ENCODE results near the gene STARD6. TPM values are rescaled to one million over a fixed set of nuclear protein-coding genes. Genes with fewer than 3 reads are reported as not detected.

Gene STARD6
- total and polyA plus RNA-seq, 4 experiments from 2014 or later, result 0.46 TPM; not detected in 3

GRCh38 chr18:54284981-54285785 is 72.5 kb downstream of the STARD6 start:
- ChIA-PET POLR2A (ENCODE audit: partially characterized antibody) (interaction anchor here (1.1 kb wide), 1 partner anchor 16 kb away, joined by 5 read pairs; the partner anchor contains the start of gene POLI), CTCF (ENCODE audit: partially characterized antibody) (interaction anchor here (1.0 kb wide), 2 partner anchors 62 to 72 kb away, joined by 3 read pairs; partner anchors contain the start of genes C18orf54 and STARD6)
- Mint-ChIP-seq H3K4me3 (peak overlapping the region in 7 of 8 donors; percentile 7 to 56 (median 41)), H3K27ac (peak overlapping the region; percentile 55 to 81 (median 78)), H3K27me3 (no peaks in the 10 kb centered on the region), H3K4me1 (peaks cover 12 to 18% (median 16%) of the 10 kb centered on the region in 4 donors), H3K36me3 (peaks cover 45 to 70% of the 10 kb centered on the region in 2 donors), H3K9me3 (no peaks in the 10 kb centered on the region)
- Histone ChIP-seq H3K4me3 (ENCODE audit: low read length in 2 of 2) (no peak overlapping the region), H3K4me1 (ENCODE audit: insufficient read depth, low read length) (peaks cover 15% of the 10 kb centered on the region), H3K36me3 (ENCODE audit: insufficient read depth, low read length) (peaks cover 17% of the 10 kb centered on the region), H3K27me3 (ENCODE audit: insufficient read depth, low read length) (no peaks in the 10 kb centered on the region), H3K9me3 (ENCODE audit: control insufficient read depth in 1 of 2, low read length in 2 of 2) (no peaks in the 10 kb centered on the region), H3K27ac (ENCODE audit: low read depth, low read length) (peak overlapping the region; percentile 9)
- intact Hi-C loops (cut with micrococcal nuclease), result no loop called here
- DNase-seq, result peak; percentile 9 to 58 (median 22)

GRCh38 chr18:54284535-54284934 is 73.1 kb downstream of the STARD6 start:
- H3K4me3 Mint-ChIP-seq, result peak overlapping the region in 2 of 8 donors; percentile 7 to 35
- no peaks in the 10 kb centered on the region for H3K27me3 Mint-ChIP-seq
- peaks cover 21% of the 10 kb centered on the region for H3K36me3 ChIP-seq (ENCODE audit: insufficient read depth, low read length)
- peaks cover 12 to 20% (median 18%) of the 10 kb centered on the region in 4 donors for H3K4me1 Mint-ChIP-seq
- no peak overlapping the region for H3K27ac ChIP-seq (ENCODE audit: low read depth, low read length)
- ChIA-PET POLR2A (ENCODE audit: partially characterized antibody) (interaction anchor here (1.1 kb wide), 1 partner anchor 15 kb away, joined by 5 read pairs; the partner anchor contains the start of gene POLI), CTCF (ENCODE audit: partially characterized antibody) (interaction anchor here (1.0 kb wide), 2 partner anchors 61 to 73 kb away, joined by 3 read pairs; partner anchors contain the start of genes C18orf54 and STARD6)
- no peaks in the 10 kb centered on the region for H3K9me3 Mint-ChIP-seq
- H3K27ac Mint-ChIP-seq, result peak overlapping the region; percentile 38 to 81 (median 65)
- intact Hi-C loops (cut with micrococcal nuclease), result no loop called here
- H3K9me3 ChIP-seq (ENCODE audit: control insufficient read depth in 1 of 2, low read length in 2 of 2), result no peaks in the 10 kb centered on the region
- DNase-seq, result no peak
- no peaks in the 10 kb centered on the region for H3K27me3 ChIP-seq (ENCODE audit: insufficient read depth, low read length)
- H3K4me3 ChIP-seq (ENCODE audit: low read length in 2 of 2), result no peak overlapping the region
- H3K4me1 ChIP-seq (ENCODE audit: insufficient read depth, low read length), result peaks cover 15% of the 10 kb centered on the region
- peaks cover 43 to 70% of the 10 kb centered on the region in 2 donors for H3K36me3 Mint-ChIP-seq

GRCh38 chr18:54280220-54280569 is 77.5 kb downstream of the STARD6 start:
- peaks cover 18% of the 10 kb centered on the region for H3K36me3 ChIP-seq (ENCODE audit: insufficient read depth, low read length)
- intact Hi-C loops (cut with micrococcal nuclease), result no loop called here
- ChIA-PET CTCF (ENCODE audit: partially characterized antibody) (interaction anchor here (2.0 kb wide), 1 partner anchor 10 kb away, joined by 8 read pairs; the partner anchor contains the start of gene POLI), POLR2A (ENCODE audit: partially characterized antibody) (no interaction called here)
- Mint-ChIP-seq H3K27ac (peak overlapping the region in 3 of 7 donors; percentile 26 to 77 (median 55)), H3K4me1 (peaks cover 11 to 22% (median 19%) of the 10 kb centered on the region in 4 donors), H3K36me3 (peaks cover 34 to 62% of the 10 kb centered on the region in 2 donors), H3K4me3 (no peak overlapping the region), H3K9me3 (no peaks in the 10 kb centered on the region), H3K27me3 (no peaks in the 10 kb centered on the region)
- H3K9me3 ChIP-seq (ENCODE audit: control insufficient read depth in 1 of 2, low read length in 2 of 2), result no peaks in the 10 kb centered on the region
- H3K4me1 ChIP-seq (ENCODE audit: insufficient read depth, low read length), result peaks cover 9% of the 10 kb centered on the region
- H3K27ac ChIP-seq (ENCODE audit: low read depth, low read length), result no peak overlapping the region
- no peak overlapping the region for H3K4me3 ChIP-seq (ENCODE audit: low read length in 2 of 2)
- DNase-seq, result no peak
- H3K27me3 ChIP-seq (ENCODE audit: insufficient read depth, low read length), result no peaks in the 10 kb centered on the region

GRCh38 chr18:54279477-54280219 is 78.0 kb downstream of the STARD6 start:
- no peak for DNase-seq
- intact Hi-C loops (cut with micrococcal nuclease), result no loop called here
- H3K9me3 ChIP-seq (ENCODE audit: control insufficient read depth in 1 of 2, low read length in 2 of 2), result no peaks in the 10 kb centered on the region
- Mint-ChIP-seq H3K36me3 (peaks cover 35 to 62% of the 10 kb centered on the region in 2 donors), H3K4me3 (no peak overlapping the region), H3K9me3 (no peaks in the 10 kb centered on the region), H3K27me3 (no peaks in the 10 kb centered on the region), H3K27ac (peak overlapping the region in 2 of 7 donors; percentile 55 to 77), H3K4me1 (peaks cover 6 to 22% (median 13%) of the 10 kb centered on the region in 4 donors)
- peaks cover 4% of the 10 kb centered on the region for H3K4me1 ChIP-seq (ENCODE audit: insufficient read depth, low read length)
- H3K27ac ChIP-seq (ENCODE audit: low read depth, low read length), result no peak overlapping the region
- H3K36me3 ChIP-seq (ENCODE audit: insufficient read depth, low read length), result peaks cover 18% of the 10 kb centered on the region
- POLR2A ChIA-PET (ENCODE audit: partially characterized antibody), result no interaction called here
- CTCF ChIA-PET (ENCODE audit: partially characterized antibody), result interaction anchor here (1.3 to 2.0 kb wide), 2 partner anchors 10 to 56 kb away, joined by 3 to 8 read pairs; partner anchors contain the start of gene POLI
- no peaks in the 10 kb centered on the region for H3K27me3 ChIP-seq (ENCODE audit: insufficient read depth, low read length)
- H3K4me3 ChIP-seq (ENCODE audit: low read length in 2 of 2), result no peak overlapping the region

- intact Hi-C loops (cut with micrococcal nuclease), result no loop called here
- Mint-ChIP-seq H3K27me3 (no peaks in the 10 kb centered on the region), H3K4me3 (no peak overlapping the region), H3K36me3 (peaks cover 27 to 53% of the 10 kb centered on the region in 2 donors), H3K9me3 (no peaks in the 10 kb centered on the region), H3K4me1 (peaks cover 0 to 14% (median 7%) of the 10 kb centered on the region in 4 donors), H3K27ac (peak overlapping the region in 1 of 7 donors; percentile 19)
- Histone ChIP-seq H3K27ac (ENCODE audit: low read depth, low read length) (no peak overlapping the region), H3K4me1 (ENCODE audit: insufficient read depth, low read length) (no peaks in the 10 kb centered on the region), H3K9me3 (ENCODE audit: control insufficient read depth in 1 of 2, low read length in 2 of 2) (no peaks in the 10 kb centered on the region), H3K27me3 (ENCODE audit: insufficient read depth, low read length) (no peaks in the 10 kb centered on the region), H3K36me3 (ENCODE audit: insufficient read depth, low read length) (peaks cover 18% of the 10 kb centered on the region), H3K4me3 (ENCODE audit: low read length in 2 of 2) (no peak overlapping the region)
- POLR2A ChIA-PET (ENCODE audit: partially characterized antibody), result interaction anchor here (0.7 to 1.9 kb wide), 2 partner anchors 8 to 10 kb away, joined by 3 to 4 read pairs; partner anchors contain the start of gene POLI
- no peak for DNase-seq
- CTCF ChIA-PET (ENCODE audit: partially characterized antibody), result interaction anchor here (1.3 kb wide), 1 partner anchor 55 kb away, joined by 3 read pairs; no protein-coding TSS in a partner anchor
Observed at GRCh38 chr18:54278615-54279014, 79.0 kb downstream of the STARD6 start.

- no peak for DNase-seq
- H3K27ac Mint-ChIP-seq, result peak overlapping the region in 1 of 7 donors; percentile 13
- peaks cover 0 to 14% (median 7%) of the 10 kb centered on the region in 4 donors for H3K4me1 Mint-ChIP-seq
- ChIA-PET CTCF (ENCODE audit: partially characterized antibody) (no interaction called here), POLR2A (ENCODE audit: partially characterized antibody) (interaction anchor here (1.9 kb wide), 1 partner anchor 9 kb away, joined by 4 read pairs; the partner anchor contains the start of gene POLI)
- peaks cover 27 to 51% of the 10 kb centered on the region in 2 donors for H3K36me3 Mint-ChIP-seq
- intact Hi-C loops (cut with micrococcal nuclease), result no loop called here
- Histone ChIP-seq H3K9me3 (ENCODE audit: control insufficient read depth in 1 of 2, low read length in 2 of 2) (no peaks in the 10 kb centered on the region), H3K27me3 (ENCODE audit: insufficient read depth, low read length) (no peaks in the 10 kb centered on the region), H3K4me3 (ENCODE audit: low read length in 2 of 2) (no peak overlapping the region), H3K4me1 (ENCODE audit: insufficient read depth, low read length) (no peaks in the 10 kb centered on the region), H3K27ac (ENCODE audit: low read depth, low read length) (no peak overlapping the region), H3K36me3 (ENCODE audit: insufficient read depth, low read length) (peaks cover 13% of the 10 kb centered on the region)
- no peak overlapping the region for H3K4me3 Mint-ChIP-seq
- H3K9me3 Mint-ChIP-seq, result no peaks in the 10 kb centered on the region
- H3K27me3 Mint-ChIP-seq, result no peaks in the 10 kb centered on the region
Observed at GRCh38 chr18:54277899-54278298, 79.8 kb downstream of the STARD6 start.

Measured in CD4-positive, alpha-beta memory T cell (primary cell).